ENCODE data around the gene BAIAP2L1. TPM values are rescaled to one million over a fixed set of nuclear protein-coding genes. Genes with fewer than 3 reads are reported as not detected.

The BAIAP2L1 gene
- total and polyA plus RNA-seq, 2 donors (not counting 3 experiments of a cell fraction or from before 2014, with no cell fraction given), result 0.32 to 1.1 TPM

DNA sequence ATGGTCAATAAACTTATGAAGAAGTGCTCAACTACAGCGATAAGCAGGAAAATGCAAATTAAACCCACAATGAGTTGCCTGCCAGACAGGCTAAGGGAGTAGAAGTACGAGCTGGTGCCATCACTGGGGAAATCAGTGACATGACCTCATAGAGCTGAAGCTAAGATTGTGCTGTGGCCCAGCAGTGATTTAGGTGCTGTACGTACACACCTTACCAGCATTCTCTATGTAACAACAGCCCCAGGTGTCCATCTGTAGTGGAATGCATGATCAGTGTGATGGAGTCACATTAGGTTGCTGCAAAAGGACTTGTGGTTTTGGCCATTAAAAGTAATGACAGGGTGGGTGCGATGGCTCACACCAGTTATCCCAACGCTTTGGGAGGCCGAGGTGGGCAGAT lies 143.2 kb downstream of the BAIAP2L1 start:
- Histone ChIP-seq H4K20me1 (replicated peaks; ENCODE audit: control insufficient read depth, extremely low read depth, insufficient read depth, low read length) (no peaks in the 10 kb centered on the region), H3K36me3 (ENCODE audit: control insufficient read depth in 2 of 2, extremely low read depth in 1 of 2, insufficient read depth in 2 of 2, low read length in 2 of 2) (no peaks in the 10 kb centered on the region), H3K27me3 (ENCODE audit: control insufficient read depth in 2 of 2, insufficient read depth in 2 of 2, low read length in 2 of 2) (no peaks in the 10 kb centered on the region), H3K9me1 (replicated peaks; ENCODE audit: control insufficient read depth, extremely low read depth, insufficient read depth, low read length) (no peaks in the 10 kb centered on the region), H3K27ac (ENCODE audit: insufficient read depth, low read depth, low read length) (no peak overlapping the region), H3K4me3 (replicated peaks in 1 of 3; ENCODE audit: insufficient read depth in 1 of 3, low read depth in 1 of 3, low read length in 3 of 3) (no peak overlapping the region), H3K9ac (replicated peaks; ENCODE audit: extremely low read depth, insufficient read depth, low read length) (no peak overlapping the region), H3K9me3 (replicated peaks; ENCODE audit: control insufficient read depth, insufficient read depth, low read length) (no peaks in the 10 kb centered on the region), H3K4me2 (ENCODE audit: insufficient read depth, low read length) (no peak overlapping the region), H3K79me2 (ENCODE audit: control insufficient read depth, insufficient read depth, low read length) (peaks cover 12% of the 10 kb centered on the region), H2AFZ (ENCODE audit: low read depth, low read length) (no peak overlapping the region), H3K4me1 (ENCODE audit: control insufficient read depth, extremely low read depth, insufficient read depth, low read length) (peaks cover 2% of the 10 kb centered on the region)
- FAIRE-seq (no peak), DNase-seq (ENCODE audit: low read depth, low spot score) (no peak)
- TF ChIP-seq EZH2 (IDR thresholded peaks at IDR 0.05; ENCODE audit: borderline replicate concordance, low read depth, low read length, severe bottlenecking), result no peak
- TF ChIP-seq FOS (IDR thresholded peaks at IDR 0.05; ENCODE audit: borderline replicate concordance, insufficient read depth, low read length), result no peak
- no peak for TF ChIP-seq POLR2A (IDR thresholded peaks at IDR 0.05; ENCODE audit: low read depth, low read length)
- TF ChIP-seq, protein P1, sequence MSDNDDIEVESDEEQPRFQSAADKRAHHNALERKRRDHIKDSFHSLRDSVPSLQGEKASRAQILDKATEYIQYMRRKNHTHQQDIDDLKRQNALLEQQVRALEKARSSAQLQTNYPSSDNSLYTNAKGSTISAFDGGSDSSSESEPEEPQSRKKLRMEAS (IDR thresholded peaks at IDR 0.05; ENCODE audit: insufficient read depth, insufficient read length), result no peak
- TF ChIP-seq, protein P2, sequence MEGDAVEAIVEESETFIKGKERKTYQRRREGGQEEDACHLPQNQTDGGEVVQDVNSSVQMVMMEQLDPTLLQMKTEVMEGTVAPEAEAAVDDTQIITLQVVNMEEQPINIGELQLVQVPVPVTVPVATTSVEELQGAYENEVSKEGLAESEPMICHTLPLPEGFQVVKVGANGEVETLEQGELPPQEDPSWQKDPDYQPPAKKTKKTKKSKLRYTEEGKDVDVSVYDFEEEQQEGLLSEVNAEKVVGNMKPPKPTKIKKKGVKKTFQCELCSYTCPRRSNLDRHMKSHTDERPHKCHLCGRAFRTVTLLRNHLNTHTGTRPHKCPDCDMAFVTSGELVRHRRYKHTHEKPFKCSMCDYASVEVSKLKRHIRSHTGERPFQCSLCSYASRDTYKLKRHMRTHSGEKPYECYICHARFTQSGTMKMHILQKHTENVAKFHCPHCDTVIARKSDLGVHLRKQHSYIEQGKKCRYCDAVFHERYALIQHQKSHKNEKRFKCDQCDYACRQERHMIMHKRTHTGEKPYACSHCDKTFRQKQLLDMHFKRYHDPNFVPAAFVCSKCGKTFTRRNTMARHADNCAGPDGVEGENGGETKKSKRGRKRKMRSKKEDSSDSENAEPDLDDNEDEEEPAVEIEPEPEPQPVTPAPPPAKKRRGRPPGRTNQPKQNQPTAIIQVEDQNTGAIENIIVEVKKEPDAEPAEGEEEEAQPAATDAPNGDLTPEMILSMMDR (IDR thresholded peaks at IDR 0.05; ENCODE audit: extremely low read depth in 1 of 2, insufficient read depth in 1 of 2, low read depth in 1 of 2, low read length in 2 of 2), result no peak
- TF ChIP-seq POLR2AphosphoS5 (IDR thresholded peaks at IDR 0.05; ENCODE audit: insufficient read depth, low read depth, low read length), result no peak
- TF ChIP-seq GATA2 (IDR thresholded peaks at IDR 0.05; ENCODE audit: insufficient read depth, insufficient read length, low read depth, low read length), result no peak
- TF ChIP-seq MYC (IDR thresholded peaks at IDR 0.05; ENCODE audit: low read depth, low read length), result no peak
- no peak for TF ChIP-seq JUN (IDR thresholded peaks at IDR 0.05; ENCODE audit: borderline replicate concordance, insufficient read depth, insufficient read length, low read depth)
- no TSS peak for BruUV-seq (replicated peaks)
- CTCF ChIA-PET, result interaction anchor here (1.0 kb wide), 1 partner anchor 9 kb away, joined by 3 read pairs; no protein-coding TSS in a partner anchor
- POLR2A ChIA-PET, result no interaction called here
- intact Hi-C loops (cut with micrococcal nuclease), result no loop called here
- dilution Hi-C loops (cut with MboI; ENCODE audit: extremely low pct_ligation_motif_present, low sequenced_read_pairs), result no loop called here

All from endothelial cell of umbilical vein (primary cell).